ENCODE measurements around the gene LRMDA.

Gene LRMDA

DNA sequence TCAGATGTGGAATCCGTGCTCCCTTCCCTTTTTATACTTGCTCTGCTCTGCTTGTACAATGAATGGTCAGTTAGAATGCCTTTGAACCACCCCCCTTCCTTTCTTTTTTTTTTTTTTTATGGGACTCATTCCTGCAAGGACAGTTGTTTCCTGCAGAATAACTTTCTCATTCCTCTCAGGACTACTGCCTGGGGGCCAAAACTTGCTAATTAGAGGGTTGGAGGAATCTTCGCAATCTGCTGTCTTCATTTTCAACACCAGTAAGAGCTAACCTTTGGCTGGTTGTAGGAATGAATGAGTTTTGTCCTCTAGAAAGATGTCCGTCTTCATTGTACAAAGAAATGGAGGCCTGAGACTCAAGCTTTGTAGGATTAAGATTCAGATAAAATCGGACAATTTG, 868.1 kb downstream of the LRMDA start:
- no peak for DNase-seq

- no peak for DNase-seq
These were observed 869.8 kb downstream of the LRMDA start for GRCh38 chr10:76301211-76301610.

GRCh38 chr10:76301950-76302349, 870.5 kb downstream of the LRMDA start:
- DNase-seq: peak; percentile 40

DNA sequence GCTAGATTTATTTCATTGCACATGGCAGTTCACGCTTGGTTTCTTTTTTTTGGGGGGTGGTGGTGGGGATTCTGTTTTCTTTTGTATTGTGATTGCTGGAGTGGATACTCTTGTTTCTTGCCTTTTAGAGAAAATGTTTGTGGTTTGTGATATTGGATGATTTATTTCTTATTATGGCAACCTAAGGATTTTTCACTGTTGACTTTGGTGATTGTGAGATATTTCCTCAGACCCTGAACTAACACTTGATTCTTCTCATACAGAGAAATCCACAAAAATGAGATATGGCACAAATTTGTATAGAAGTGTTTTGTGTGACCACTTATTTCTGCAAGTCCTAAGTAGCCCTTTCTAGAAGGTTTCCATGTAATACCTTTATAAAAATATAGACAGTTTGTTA, 871.1 kb downstream of the LRMDA start:
- no peak for DNase-seq

DNA sequence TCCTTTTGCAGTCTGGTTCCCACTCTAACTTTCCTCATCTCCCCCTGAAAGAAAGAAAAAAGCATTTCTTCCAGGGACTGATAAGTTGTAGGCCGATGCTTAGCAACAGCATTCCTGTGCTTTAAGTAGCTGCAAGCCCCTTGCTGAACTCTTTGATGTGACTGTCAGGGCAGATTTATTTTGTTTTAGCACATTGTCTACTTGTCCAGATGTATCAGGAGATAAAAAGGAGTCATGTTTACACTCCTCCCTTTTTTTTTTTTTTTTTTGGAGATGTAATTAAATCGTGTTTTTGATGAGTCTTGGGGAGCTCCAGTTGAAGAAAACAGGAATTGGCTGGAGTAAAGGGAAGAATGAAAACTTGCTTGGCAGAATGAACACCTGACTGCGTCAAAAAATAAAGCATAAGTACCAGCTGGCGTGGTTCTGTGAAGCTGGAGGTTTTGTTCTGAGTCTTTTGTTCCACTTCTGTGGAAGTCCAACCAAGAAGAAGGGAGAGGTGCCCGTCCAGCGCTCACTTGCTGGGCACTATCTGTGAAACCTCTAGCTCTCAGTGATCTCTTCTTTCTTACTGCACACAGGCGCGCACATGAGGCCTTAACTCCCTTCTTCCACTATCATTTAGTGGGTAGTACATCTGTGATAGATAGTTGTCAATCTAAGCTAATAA, 871.7 kb downstream of the LRMDA start:
- DNase-seq: no peak

DNA sequence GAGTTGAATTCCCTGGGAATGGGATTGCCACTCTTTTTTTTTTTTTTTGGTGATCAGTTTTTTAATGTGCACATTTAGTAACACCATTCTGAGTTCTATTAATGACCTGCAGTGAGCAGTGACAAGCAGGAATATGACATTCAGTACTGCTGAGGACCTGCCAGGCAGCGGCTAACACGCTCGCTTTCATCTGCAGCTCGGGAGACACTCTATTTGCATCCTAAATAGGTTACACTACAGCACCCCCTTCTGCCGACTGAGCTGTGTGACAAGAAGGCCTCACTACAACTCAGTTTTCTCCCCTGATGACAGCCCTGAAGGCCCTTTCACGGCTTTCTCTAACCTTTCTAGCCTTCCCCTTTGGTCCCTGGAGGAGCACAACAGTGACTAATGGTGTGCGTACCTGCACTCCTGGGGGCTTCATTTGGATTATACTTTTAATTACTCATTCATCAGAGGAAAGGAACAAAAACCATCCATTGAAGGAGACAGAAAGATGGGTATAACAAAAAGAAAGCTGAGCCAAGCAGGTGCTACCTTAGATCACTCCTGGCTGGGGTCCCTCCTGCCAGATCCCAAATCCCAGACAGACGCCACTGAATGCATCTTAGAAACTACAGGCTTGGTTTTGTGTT, 872.4 kb downstream of the LRMDA start:
- peak; percentile 87 for DNase-seq

- no peak for DNase-seq
These were observed 874.6 kb downstream of the LRMDA start for GRCh38 chr10:76305930-76306615.

DNA sequence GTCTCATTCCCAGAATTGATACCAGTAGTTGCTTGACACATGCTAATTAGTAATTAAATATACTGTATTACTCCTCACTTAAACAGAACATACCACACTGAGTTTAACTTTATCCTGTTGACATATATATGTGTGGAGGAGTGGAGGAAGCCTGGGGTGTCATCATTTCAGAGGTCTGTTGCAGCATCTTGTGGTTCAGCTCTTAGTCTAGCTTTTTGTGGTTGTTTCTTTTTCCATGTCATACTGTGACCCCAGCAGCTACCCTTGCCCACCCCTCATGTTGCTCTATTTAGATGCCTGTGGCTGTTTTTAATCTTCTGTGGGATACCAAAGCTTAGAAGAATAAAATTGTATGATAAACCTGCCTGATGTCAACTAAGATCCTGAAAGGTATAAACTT, 875.4 kb downstream of the LRMDA start:
- no peak for DNase-seq

DNA sequence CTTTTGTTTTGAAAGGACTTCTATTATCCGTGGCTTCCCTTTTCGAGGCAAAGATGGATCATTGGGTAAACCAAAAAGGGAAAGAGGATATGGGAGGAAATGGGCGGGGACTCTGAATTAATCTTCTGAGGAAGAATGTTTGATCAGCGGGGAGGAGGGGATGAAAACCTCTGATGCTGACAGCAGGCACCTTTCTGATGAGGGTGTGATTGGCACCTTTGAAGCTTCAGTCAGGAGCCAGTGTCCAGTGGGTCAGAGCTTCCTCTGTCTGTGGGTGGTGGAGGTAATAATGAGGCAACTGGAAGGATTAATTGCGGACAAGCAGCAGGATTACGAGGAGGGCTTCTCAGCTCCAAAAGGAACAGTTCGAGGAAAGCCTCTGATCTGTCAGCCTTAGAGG, 877.6 kb downstream of the LRMDA start:
- DNase-seq: peak; percentile 87

DNA sequence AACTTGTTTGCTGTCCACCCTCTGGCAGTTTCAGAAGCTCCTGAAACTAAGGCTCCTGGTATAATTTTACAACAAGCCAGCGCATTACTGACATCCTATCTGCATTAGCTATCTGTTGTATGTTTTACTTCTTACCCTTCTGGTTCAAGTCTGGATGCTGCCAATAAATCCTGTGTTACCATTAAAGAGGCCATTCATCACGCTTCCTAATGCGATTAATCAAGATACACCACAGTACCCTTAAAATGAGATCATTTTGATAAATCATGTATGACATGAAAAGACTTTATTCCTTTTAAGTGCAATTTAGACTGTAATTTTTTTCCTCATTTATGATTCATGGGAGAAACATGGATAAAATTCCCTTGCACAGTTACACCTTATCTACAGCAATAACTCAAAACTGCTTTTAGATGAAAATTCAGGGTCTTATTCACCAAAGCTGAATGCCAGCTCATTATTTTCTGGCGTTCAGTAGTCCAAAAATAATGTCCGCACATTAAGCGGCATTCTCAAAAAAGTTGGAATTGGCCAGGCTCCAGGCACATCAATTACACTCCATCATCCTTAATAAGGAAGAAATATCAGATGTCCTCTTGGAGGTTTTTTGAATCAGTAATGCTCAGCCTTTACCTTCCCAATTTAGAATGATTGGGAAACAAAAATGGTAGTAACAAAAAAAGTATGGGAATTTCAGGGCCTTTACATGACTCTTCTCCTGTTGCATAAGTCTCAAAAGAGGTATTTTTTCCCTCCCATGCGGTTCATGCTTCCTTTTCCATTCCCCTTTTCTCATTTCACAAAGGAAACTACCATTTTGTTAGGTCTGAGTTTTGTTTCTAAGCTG, 878.5 kb downstream of the LRMDA start:
- DNase-seq: peak; percentile 85

- no peak for DNase-seq
These were observed 879.2 kb downstream of the LRMDA start for GRCh38 chr10:76310588-76311080.

DNA sequence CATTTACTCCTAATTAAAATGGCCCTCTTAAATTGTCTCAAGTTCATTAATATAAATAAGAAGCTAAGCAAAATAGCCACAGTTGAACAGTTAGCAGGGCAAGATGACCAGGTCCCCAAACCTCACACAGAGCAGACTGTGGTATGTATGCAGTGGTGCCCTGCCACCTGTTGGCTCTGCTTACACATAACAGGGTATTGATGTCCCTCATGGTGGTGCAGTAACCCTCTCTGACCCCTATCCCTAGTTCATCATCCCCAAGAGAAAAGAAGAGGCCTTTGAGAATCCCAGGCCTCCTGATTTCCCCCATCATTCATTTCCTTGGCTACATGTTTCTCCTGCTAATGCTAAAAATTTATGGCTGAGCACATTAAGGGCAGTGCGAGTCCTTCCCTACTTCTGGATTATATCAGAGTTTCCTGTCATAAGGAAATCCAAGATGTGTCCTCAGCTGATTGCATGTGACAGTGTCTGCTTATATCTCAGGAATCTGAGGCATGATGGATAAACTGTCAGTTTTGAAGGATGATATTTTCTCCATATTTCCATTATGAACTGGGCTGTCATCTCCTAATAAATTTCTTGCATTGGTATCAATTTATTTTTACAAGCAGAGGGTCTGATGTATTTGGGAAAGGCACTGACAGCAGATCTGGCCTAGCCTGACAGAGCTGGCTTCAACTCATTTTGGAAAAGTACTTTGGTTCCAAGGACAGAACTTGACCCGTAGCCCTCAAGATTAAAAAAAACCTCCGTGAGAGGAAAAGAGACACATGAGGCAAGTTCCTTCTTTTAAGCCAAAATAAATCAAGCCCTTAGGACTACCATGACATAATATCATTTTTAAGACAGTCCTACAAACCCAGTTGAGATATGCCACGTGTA, 880.6 kb downstream of the LRMDA start:
- peak; percentile 71 for DNase-seq

DNA sequence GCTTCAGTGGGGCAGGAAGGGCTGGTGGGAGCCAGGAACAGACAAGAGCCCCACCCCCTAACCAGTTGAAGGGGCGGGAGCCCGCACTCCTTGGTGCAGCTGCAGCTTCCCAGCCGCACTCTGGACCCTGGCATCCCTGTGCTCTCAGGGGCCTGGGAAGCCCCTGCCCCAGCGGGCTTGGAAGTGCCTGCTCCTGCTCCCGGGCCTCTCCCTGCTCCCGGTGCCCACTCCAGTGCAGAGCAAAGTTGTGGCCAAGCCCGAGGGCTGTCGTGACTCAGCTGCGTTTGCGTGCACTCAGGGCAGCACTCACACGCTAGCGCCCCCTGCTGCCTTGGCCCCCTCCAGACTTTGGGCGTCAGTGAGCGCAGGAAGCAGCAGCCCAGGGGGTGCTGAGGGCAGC, 883.8 kb downstream of the LRMDA start:
- DNase-seq: no peak

DNA sequence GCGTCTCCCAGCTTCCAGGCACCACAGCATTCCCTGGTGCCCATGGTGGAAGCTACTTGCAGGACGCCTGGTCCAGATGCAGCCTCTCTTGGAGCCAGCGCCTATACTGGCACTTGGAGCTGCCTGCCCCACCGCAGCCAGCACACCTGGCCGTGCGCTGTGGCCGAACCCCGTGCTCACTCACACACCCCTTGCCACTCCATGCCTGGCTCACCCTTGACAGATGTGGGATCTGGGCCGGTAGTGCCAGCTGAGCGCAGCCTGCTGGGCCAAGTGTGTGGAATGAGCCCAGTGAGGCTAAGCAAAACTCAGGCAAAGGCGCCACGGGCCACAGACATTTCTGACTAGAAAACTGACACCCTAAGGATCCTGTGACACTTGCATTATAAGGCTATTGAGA, 884.8 kb downstream of the LRMDA start:
- DNase-seq: no peak

GRCh38 chr10:76317078-76317477, 885.7 kb downstream of the LRMDA start:
- no peak for DNase-seq

- DNase-seq: no peak
These were observed 886.8 kb downstream of the LRMDA start for GRCh38 chr10:76318211-76318610.

- no peak for DNase-seq
These were observed 888.2 kb downstream of the LRMDA start for GRCh38 chr10:76319661-76320060.

- no peak for DNase-seq
These were observed 892.9 kb downstream of the LRMDA start for GRCh38 chr10:76324283-76324682.

GRCh38 chr10:76327441-76327840, 896.0 kb downstream of the LRMDA start:
- DNase-seq: peak; percentile 1

- no peak for DNase-seq
These were observed 896.9 kb downstream of the LRMDA start for GRCh38 chr10:76328348-76328747.

DNA sequence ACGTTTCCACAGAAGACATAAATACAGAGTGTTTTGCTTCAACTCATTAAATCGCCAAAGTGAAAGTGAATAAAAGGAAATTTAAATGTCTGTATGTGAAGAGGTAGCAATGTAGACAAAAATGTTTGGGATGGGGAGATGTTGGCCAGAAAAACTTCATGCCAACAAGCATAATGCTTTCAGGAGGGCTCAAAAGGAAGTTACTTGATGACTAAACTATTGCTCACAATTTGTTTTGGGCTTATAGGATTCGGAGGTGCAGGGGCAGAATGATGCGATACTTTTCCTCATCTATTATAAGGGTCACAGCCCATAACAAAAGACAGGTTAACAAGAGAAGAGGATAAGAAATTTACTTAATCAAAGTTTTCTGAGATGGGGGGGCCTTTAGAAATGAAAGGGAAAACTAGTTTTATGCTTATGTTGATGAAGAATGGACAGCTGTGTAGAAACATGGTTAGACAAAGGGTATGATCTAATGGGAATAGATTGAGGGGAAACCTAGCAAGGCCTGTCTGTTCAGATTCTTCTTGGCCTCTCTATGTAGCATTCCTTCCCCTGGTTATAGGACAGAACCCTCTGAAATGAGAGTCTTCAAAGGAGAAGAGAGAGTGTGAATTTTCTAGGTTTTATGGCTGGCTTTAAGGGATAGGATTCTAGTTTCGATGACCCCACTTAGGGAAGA, 898.6 kb downstream of the LRMDA start:
- no peak for DNase-seq

GRCh38 chr10:76331742-76332141, 900.3 kb downstream of the LRMDA start:
- no peak for DNase-seq

Data from NCI-H82 (cell line).